Measurements from ENCODE around the gene RBKS.

The RBKS gene

DNA sequence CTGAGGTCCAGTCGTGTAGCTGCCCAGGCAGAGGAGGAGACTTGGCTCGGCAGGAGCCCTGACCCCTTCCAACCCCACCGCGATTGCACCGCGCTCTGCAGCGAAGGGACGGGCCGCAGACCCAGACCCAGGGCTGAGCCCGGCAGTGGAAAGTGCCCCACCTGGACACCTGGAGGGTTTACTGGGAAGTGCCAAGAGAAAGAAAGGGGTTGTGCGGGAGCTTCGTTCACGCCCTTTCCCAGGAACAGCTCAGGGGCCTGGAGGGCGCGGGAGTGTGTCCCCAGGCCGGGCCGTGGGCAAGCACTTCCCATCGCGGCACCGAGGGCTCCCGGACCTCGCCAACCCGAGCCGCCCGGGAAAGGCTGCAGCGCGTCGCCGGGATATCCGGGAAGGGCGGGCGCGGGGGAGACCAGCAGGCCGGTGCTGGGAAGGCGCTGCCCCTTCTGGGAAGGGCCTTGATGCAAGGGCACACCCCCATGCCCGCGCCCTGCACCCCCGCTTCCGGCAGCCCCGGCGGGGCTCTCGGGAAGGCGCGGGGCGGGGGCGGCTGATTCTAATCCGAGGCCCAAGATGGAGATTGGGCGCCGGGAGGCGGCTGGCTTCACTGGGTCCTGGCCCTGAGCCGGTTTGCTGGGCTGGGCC lies 154.8 kb downstream of the RBKS start:
- TF ChIP-seq POLR2AphosphoS5 (IDR thresholded peaks at IDR 0.05; ENCODE audit: low read depth), result no peak
- no peak for TF ChIP-seq GABPA (IDR thresholded peaks at IDR 0.05; ENCODE audit: low read depth)
- no peak for TF ChIP-seq SPI1 (IDR thresholded peaks at IDR 0.05; ENCODE audit: borderline replicate concordance, low read depth)
- TF ChIP-seq, protein P1, sequence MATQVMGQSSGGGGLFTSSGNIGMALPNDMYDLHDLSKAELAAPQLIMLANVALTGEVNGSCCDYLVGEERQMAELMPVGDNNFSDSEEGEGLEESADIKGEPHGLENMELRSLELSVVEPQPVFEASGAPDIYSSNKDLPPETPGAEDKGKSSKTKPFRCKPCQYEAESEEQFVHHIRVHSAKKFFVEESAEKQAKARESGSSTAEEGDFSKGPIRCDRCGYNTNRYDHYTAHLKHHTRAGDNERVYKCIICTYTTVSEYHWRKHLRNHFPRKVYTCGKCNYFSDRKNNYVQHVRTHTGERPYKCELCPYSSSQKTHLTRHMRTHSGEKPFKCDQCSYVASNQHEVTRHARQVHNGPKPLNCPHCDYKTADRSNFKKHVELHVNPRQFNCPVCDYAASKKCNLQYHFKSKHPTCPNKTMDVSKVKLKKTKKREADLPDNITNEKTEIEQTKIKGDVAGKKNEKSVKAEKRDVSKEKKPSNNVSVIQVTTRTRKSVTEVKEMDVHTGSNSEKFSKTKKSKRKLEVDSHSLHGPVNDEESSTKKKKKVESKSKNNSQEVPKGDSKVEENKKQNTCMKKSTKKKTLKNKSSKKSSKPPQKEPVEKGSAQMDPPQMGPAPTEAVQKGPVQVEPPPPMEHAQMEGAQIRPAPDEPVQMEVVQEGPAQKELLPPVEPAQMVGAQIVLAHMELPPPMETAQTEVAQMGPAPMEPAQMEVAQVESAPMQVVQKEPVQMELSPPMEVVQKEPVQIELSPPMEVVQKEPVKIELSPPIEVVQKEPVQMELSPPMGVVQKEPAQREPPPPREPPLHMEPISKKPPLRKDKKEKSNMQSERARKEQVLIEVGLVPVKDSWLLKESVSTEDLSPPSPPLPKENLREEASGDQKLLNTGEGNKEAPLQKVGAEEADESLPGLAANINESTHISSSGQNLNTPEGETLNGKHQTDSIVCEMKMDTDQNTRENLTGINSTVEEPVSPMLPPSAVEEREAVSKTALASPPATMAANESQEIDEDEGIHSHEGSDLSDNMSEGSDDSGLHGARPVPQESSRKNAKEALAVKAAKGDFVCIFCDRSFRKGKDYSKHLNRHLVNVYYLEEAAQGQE (IDR thresholded peaks at IDR 0.05; ENCODE audit: insufficient replicate concordance, low read depth), result no peak
- TF ChIP-seq, protein P2, sequence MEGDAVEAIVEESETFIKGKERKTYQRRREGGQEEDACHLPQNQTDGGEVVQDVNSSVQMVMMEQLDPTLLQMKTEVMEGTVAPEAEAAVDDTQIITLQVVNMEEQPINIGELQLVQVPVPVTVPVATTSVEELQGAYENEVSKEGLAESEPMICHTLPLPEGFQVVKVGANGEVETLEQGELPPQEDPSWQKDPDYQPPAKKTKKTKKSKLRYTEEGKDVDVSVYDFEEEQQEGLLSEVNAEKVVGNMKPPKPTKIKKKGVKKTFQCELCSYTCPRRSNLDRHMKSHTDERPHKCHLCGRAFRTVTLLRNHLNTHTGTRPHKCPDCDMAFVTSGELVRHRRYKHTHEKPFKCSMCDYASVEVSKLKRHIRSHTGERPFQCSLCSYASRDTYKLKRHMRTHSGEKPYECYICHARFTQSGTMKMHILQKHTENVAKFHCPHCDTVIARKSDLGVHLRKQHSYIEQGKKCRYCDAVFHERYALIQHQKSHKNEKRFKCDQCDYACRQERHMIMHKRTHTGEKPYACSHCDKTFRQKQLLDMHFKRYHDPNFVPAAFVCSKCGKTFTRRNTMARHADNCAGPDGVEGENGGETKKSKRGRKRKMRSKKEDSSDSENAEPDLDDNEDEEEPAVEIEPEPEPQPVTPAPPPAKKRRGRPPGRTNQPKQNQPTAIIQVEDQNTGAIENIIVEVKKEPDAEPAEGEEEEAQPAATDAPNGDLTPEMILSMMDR (IDR thresholded peaks at IDR 0.05; ENCODE audit: insufficient read depth, low read length), result no peak
- no peak overlapping the region for H3K4me3 ChIP-seq (replicated peaks; ENCODE audit: insufficient read depth, low read length)
- no peak overlapping the region for H3K27ac ChIP-seq (replicated peaks)
- H3K27me3 ChIP-seq (ENCODE audit: insufficient read depth, poor library complexity, severe bottlenecking), result no peaks in the 10 kb centered on the region
- no peak for DNase-seq (ENCODE audit: low read depth in 1 of 2, low spot score in 1 of 2)

DNA sequence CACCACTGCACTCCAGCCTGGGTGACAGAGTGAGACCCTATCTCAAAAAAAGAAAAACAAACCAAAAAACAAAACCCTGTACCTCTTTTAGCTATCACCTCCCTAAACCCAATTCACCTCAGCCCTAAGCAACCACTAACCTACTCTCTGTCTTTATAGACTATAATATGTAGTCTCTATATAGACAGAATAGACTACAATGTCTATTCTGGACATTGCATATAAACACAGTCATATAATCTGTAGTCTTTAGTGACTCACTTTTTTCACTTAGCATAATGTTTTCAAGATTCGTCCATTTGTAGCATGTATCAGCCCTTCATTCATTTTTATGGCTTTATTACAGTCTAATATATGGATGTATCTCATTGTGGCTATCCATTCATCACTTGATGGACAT lies 155.9 kb downstream of the RBKS start:
- Histone ChIP-seq H3K27ac (replicated peaks) (no peak overlapping the region), H3K4me3 (replicated peaks; ENCODE audit: insufficient read depth, low read length) (no peak overlapping the region), H3K27me3 (ENCODE audit: insufficient read depth, poor library complexity, severe bottlenecking) (no peaks in the 10 kb centered on the region)
- TF ChIP-seq SPI1 (IDR thresholded peaks at IDR 0.05; ENCODE audit: borderline replicate concordance, low read depth), result no peak
- TF ChIP-seq, protein P1 (IDR thresholded peaks at IDR 0.05; ENCODE audit: insufficient replicate concordance, low read depth), result no peak
- TF ChIP-seq GABPA (IDR thresholded peaks at IDR 0.05; ENCODE audit: low read depth), result no peak
- TF ChIP-seq POLR2AphosphoS5 (IDR thresholded peaks at IDR 0.05; ENCODE audit: low read depth), result no peak
- TF ChIP-seq, protein P2 (IDR thresholded peaks at IDR 0.05; ENCODE audit: insufficient read depth, low read length), result no peak
- DNase-seq (ENCODE audit: low read depth in 1 of 2, low spot score in 1 of 2), result no peak

Data from HL-60 (cell line).